Neural cell (in vitro differentiated cells): ENCODE data around the gene PIK3C2G. TPM values are rescaled to one million over a fixed set of nuclear protein-coding genes. Genes with fewer than 3 reads are reported as not detected.

Experiments
- H2AFZ ChIP-seq: fragments of 200-600, 300-800 bp; sonication (generic), shearing (Covaris generic); 2 replicates; pipeline ENCODE4 v1.6.0; 2014; ENCODE audit warnings: low read depth, mild to moderate bottlenecking, antibody characterized with exemption, low read length, moderate library complexity
- H3F3A ChIP-seq: fragments of 200-600 bp; shearing (Covaris generic); 2 replicates; pipeline ENCODE4 v1.6.1; 2016; ENCODE audit warnings: mild to moderate bottlenecking, moderate library complexity, mixed read lengths, antibody characterized with exemption, low read length; ENCODE audit not compliant: insufficient read depth, poor library complexity, severe bottlenecking
- H3K27ac ChIP-seq: fragments of 200-600, 300-800 bp; sonication (generic), shearing (Covaris generic); 2 replicates; pipeline ENCODE4 v1.5.1; 2014; ENCODE audit warnings: mild to moderate bottlenecking, low read length, moderate library complexity
- H3K27me3 ChIP-seq: fragments of 300-800, 200-600 bp; sonication (generic), shearing (Covaris generic); 2 replicates; pipeline ENCODE4 v1.6.0; 2014; ENCODE audit warnings: mild to moderate bottlenecking, low read depth, low read length, moderate library complexity; ENCODE audit not compliant: insufficient read depth
- H3K36me3 ChIP-seq: fragments of 300-800, 200-600 bp; sonication (generic), shearing (Covaris generic); 2 replicates; pipeline ENCODE4 v1.5.1; 2014; ENCODE audit warnings: mild to moderate bottlenecking, antibody characterized with exemption, low read length, moderate library complexity; ENCODE audit not compliant: insufficient read depth
- H3K4me2 ChIP-seq: fragments of 300-800, 200-600 bp; sonication (generic), shearing (Covaris generic); 2 replicates; pipeline ENCODE4 v1.6.0; 2014; ENCODE audit warnings: mild to moderate bottlenecking, low read length
- H3K4me3 ChIP-seq: fragments of 300-800, 200-600 bp; sonication (generic), shearing (Covaris generic); 2 replicates; pipeline ENCODE4 v1.5.1; 2014; ENCODE audit warnings: mild to moderate bottlenecking, low read length, moderate library complexity
- H3K79me2 ChIP-seq: fragments of 200-600 bp; shearing (Covaris generic); replicated peaks from 2 replicates; pipeline ENCODE4 v1.6.0; 2014; ENCODE audit warnings: mild to moderate bottlenecking, low read length, moderate library complexity; ENCODE audit not compliant: insufficient read depth
- H3K9ac ChIP-seq: fragments of 300-800, 200-600 bp; sonication (generic), shearing (Covaris generic); 2 replicates; pipeline ENCODE4 v1.6.1; 2016; ENCODE audit warnings: mild to moderate bottlenecking, low read length, mixed read lengths
- H3K9me2 ChIP-seq: fragments of 200-600 bp; shearing (Covaris generic); 2 replicates; pipeline ENCODE4 v1.6.1; 2016; ENCODE audit warnings: mild to moderate bottlenecking, low read length, mixed read lengths; ENCODE audit not compliant: insufficient read depth
- H3K9me3 ChIP-seq: fragments of 200-600, 300-800 bp; sonication (generic), shearing (Covaris generic); 2 replicates; pipeline ENCODE4 v1.6.1; 2016; ENCODE audit warnings: mild to moderate bottlenecking, mixed run types, low read length, moderate library complexity, mixed read lengths
- H4K20me1 ChIP-seq: fragments of 200-600 bp; shearing (Covaris generic); 2 replicates; pipeline ENCODE4 v1.6.1; 2016; ENCODE audit warnings: mild to moderate bottlenecking, mixed run types; ENCODE audit not compliant: insufficient read depth
- CTCF ChIP-seq: fragments of 450-650 bp; IDR thresholded peaks from 2 replicates; pipeline ENCODE4 v1.5.1; 2014; ENCODE audit warnings: antibody characterized with exemption, mild to moderate bottlenecking, moderate library complexity; ENCODE audit not compliant: poor library complexity, severe bottlenecking
- EP300 ChIP-seq: fragments of 450-650 bp; conservative IDR thresholded peaks from 2 replicates; pipeline ENCODE4 v1.6.1; 2014; ENCODE audit warnings: antibody characterized with exemption, mild to moderate bottlenecking, moderate library complexity; ENCODE audit not compliant: poor library complexity, severe bottlenecking
- EZH2 ChIP-seq: fragments of 200-600, 300-800 bp; shearing (Covaris generic), sonication (generic); IDR thresholded peaks from 2 replicates; pipeline ENCODE4 v1.6.1; 2014; ENCODE audit warnings: antibody characterized with exemption, low read length, borderline replicate concordance, mild to moderate bottlenecking; ENCODE audit not compliant: insufficient read depth, poor library complexity, severe bottlenecking
- MXI1 ChIP-seq: fragments of 450-650 bp; conservative IDR thresholded peaks from 2 replicates; pipeline ENCODE4 v1.6.1; 2014; ENCODE audit warnings: antibody characterized with exemption, mild to moderate bottlenecking; ENCODE audit not compliant: poor library complexity, severe bottlenecking
- POLR2AphosphoS5 ChIP-seq: IDR thresholded peaks from 2 replicates; pipeline ENCODE4 v1.6.1; 2012
- RAD21 ChIP-seq: fragments of 450-650 bp; conservative IDR thresholded peaks from 2 replicates; pipeline ENCODE4 v1.6.1; 2014; ENCODE audit warnings: antibody characterized with exemption, mild to moderate bottlenecking, moderate library complexity
- SMC3 ChIP-seq: fragments of 450-650 bp; conservative IDR thresholded peaks from 2 replicates; pipeline ENCODE4 v1.6.1; 2014; ENCODE audit warnings: antibody characterized with exemption, mild to moderate bottlenecking, moderate library complexity; ENCODE audit not compliant: poor library complexity
- TAF1 ChIP-seq: IDR thresholded peaks from 2 replicates; pipeline ENCODE4 v1.6.1; 2012; ENCODE audit warnings: low read depth
- polyA plus RNA-seq: library from polyadenylated mRNA; depleted of rRNA; stranded (reverse); fragments of >200 nt; gene quantifications from 2 replicates; pipeline ENCODE4 v1.2.3, GENCODE V29; 2014
- TF ChIP-seq, protein P1 (sequence below): IDR thresholded peaks from 2 replicates; pipeline ENCODE4 v1.6.1; 2012; ENCODE audit warnings: borderline replicate concordance

PIK3C2G gene
- polyA plus RNA-seq, 1 donor from 2014 or later = not detected

DNA sequence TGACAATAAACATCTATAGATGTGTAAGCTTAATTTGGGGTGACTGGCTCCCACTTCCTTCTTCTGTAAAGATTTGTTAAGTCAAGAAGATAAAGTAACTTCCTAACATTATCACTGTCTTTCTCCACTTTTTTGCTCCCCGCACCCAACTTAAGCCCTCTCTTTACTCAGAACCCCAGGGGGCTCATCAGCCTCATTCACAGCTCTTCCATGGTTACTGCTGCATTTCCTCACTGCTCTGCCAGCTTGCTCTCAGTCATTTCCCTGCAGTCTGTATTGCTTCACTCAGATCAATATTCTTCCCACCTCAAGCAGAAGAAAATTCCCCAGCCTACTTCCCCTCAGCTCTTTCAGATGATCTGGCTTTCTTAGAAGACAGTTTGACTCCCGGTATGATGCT, 102.0 kb downstream of the PIK3C2G start:
- no peaks in the 10 kb centered on the region for H3K9me3 ChIP-seq
- H3K9ac ChIP-seq = no peak overlapping the region
- H3F3A ChIP-seq = no peaks in the 10 kb centered on the region
- no peak overlapping the region for H3K4me3 ChIP-seq
- no peaks in the 10 kb centered on the region for H3K79me2 ChIP-seq
- H3K27ac ChIP-seq = no peak overlapping the region
- H4K20me1 ChIP-seq = no peaks in the 10 kb centered on the region
- no peaks in the 10 kb centered on the region for H3K36me3 ChIP-seq
- TF ChIP-seq SMC3 (no peak), RAD21 (no peak), EP300 (no peak), MXI1 (no peak), TAF1 (no peak), EZH2 (no peak), CTCF (no peak), POLR2AphosphoS5 (no peak)
- TF ChIP-seq, protein P1, sequence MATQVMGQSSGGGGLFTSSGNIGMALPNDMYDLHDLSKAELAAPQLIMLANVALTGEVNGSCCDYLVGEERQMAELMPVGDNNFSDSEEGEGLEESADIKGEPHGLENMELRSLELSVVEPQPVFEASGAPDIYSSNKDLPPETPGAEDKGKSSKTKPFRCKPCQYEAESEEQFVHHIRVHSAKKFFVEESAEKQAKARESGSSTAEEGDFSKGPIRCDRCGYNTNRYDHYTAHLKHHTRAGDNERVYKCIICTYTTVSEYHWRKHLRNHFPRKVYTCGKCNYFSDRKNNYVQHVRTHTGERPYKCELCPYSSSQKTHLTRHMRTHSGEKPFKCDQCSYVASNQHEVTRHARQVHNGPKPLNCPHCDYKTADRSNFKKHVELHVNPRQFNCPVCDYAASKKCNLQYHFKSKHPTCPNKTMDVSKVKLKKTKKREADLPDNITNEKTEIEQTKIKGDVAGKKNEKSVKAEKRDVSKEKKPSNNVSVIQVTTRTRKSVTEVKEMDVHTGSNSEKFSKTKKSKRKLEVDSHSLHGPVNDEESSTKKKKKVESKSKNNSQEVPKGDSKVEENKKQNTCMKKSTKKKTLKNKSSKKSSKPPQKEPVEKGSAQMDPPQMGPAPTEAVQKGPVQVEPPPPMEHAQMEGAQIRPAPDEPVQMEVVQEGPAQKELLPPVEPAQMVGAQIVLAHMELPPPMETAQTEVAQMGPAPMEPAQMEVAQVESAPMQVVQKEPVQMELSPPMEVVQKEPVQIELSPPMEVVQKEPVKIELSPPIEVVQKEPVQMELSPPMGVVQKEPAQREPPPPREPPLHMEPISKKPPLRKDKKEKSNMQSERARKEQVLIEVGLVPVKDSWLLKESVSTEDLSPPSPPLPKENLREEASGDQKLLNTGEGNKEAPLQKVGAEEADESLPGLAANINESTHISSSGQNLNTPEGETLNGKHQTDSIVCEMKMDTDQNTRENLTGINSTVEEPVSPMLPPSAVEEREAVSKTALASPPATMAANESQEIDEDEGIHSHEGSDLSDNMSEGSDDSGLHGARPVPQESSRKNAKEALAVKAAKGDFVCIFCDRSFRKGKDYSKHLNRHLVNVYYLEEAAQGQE = no peak
- H3K27me3 ChIP-seq = no peaks in the 10 kb centered on the region
- H3K9me2 ChIP-seq = no peaks in the 10 kb centered on the region
- no peak overlapping the region for H3K4me2 ChIP-seq
- no peak overlapping the region for H2AFZ ChIP-seq

GRCh38 chr12:18368594-18368993, 107.3 kb downstream of the PIK3C2G start:
- Histone ChIP-seq H3K9me3 (no peaks in the 10 kb centered on the region), H3K36me3 (no peaks in the 10 kb centered on the region), H4K20me1 (no peaks in the 10 kb centered on the region), H3K9me2 (no peaks in the 10 kb centered on the region), H3F3A (no peaks in the 10 kb centered on the region), H3K79me2 (no peaks in the 10 kb centered on the region), H3K4me2 (no peak overlapping the region), H2AFZ (no peak overlapping the region), H3K27me3 (no peaks in the 10 kb centered on the region), H3K4me3 (no peak overlapping the region), H3K9ac (no peak overlapping the region), H3K27ac (no peak overlapping the region)
- no peak for TF ChIP-seq POLR2AphosphoS5

GRCh38 chr12:18373181-18373580, 111.9 kb downstream of the PIK3C2G start:
- Histone ChIP-seq H4K20me1 (no peaks in the 10 kb centered on the region), H3K36me3 (no peaks in the 10 kb centered on the region), H3K4me2 (no peak overlapping the region), H3K9me3 (peaks cover 6% of the 10 kb centered on the region), H3K27ac (no peak overlapping the region), H3K9ac (no peak overlapping the region), H3K4me3 (no peak overlapping the region), H2AFZ (no peak overlapping the region), H3K27me3 (no peaks in the 10 kb centered on the region), H3K9me2 (no peaks in the 10 kb centered on the region), H3K79me2 (no peaks in the 10 kb centered on the region), H3F3A (no peaks in the 10 kb centered on the region)
- TF ChIP-seq TAF1 (no peak), CTCF (no peak), POLR2AphosphoS5 (no peak), SMC3 (no peak), EZH2 (no peak), MXI1 (no peak), RAD21 (no peak), EP300 (no peak)
- TF ChIP-seq, protein P1 = no peak
